ENCODE data around the gene LTBP2.
A peak's percentile ranks its signal among the peaks of the same experiment; 100 is the strongest.

The LTBP2 gene

GRCh38 chr14:74638066-74638465, 26.0 kb upstream of the LTBP2 start:
- no peak for DNase-seq (ENCODE audit: low read depth)

GRCh38 chr14:74637178-74637550, 25.1 kb upstream of the LTBP2 start:
- DNase-seq (ENCODE audit: low read depth): no peak

GRCh38 chr14:74636424-74637177, 24.6 kb upstream of the LTBP2 start:
- DNase-seq (ENCODE audit: low read depth): no peak

GRCh38 chr14:74635847-74636246, 23.8 kb upstream of the LTBP2 start:
- no peak for DNase-seq (ENCODE audit: low read depth)

GRCh38 chr14:74634964-74635363, 22.9 kb upstream of the LTBP2 start:
- DNase-seq (ENCODE audit: low read depth): no peak

- no peak for DNase-seq (ENCODE audit: low read depth)
Observed at GRCh38 chr14:74634481-74634880, 22.4 kb upstream of the LTBP2 start.

- no peak for DNase-seq (ENCODE audit: low read depth)
Observed at GRCh38 chr14:74630881-74631690, 19.0 kb upstream of the LTBP2 start.

- no peak for DNase-seq (ENCODE audit: low read depth)
Observed at GRCh38 chr14:74628418-74628817, 16.4 kb upstream of the LTBP2 start.

- no peak for DNase-seq (ENCODE audit: low read depth)
Observed at GRCh38 chr14:74627076-74627475, 15.0 kb upstream of the LTBP2 start.

- no peak for DNase-seq (ENCODE audit: low read depth)
Observed at GRCh38 chr14:74622257-74622656, 10.2 kb upstream of the LTBP2 start.

GRCh38 chr14:74621556-74621955, 9.5 kb upstream of the LTBP2 start:
- no peak for DNase-seq (ENCODE audit: low read depth)

- DNase-seq (ENCODE audit: low read depth): no peak
Observed at GRCh38 chr14:74620923-74621322, 8.9 kb upstream of the LTBP2 start.

GRCh38 chr14:74620497-74620921, 8.5 kb upstream of the LTBP2 start:
- no peak for DNase-seq (ENCODE audit: low read depth)

GRCh38 chr14:74619672-74620131, 7.7 kb upstream of the LTBP2 start:
- DNase-seq (ENCODE audit: low read depth): no peak

GRCh38 chr14:74618078-74618952, 6.3 kb upstream of the LTBP2 start:
- peak; percentile 57 for DNase-seq (ENCODE audit: low read depth)

GRCh38 chr14:74616996-74617700, 5.1 kb upstream of the LTBP2 start:
- no peak for DNase-seq (ENCODE audit: low read depth)

- no peak for DNase-seq (ENCODE audit: low read depth)
Observed at GRCh38 chr14:74616507-74616906, 4.5 kb upstream of the LTBP2 start.

GRCh38 chr14:74615735-74616134, 3.7 kb upstream of the LTBP2 start:
- no peak for DNase-seq (ENCODE audit: low read depth)

GRCh38 chr14:74614508-74615495, 2.8 kb upstream of the LTBP2 start:
- DNase-seq (ENCODE audit: low read depth): no peak

- no peak for DNase-seq (ENCODE audit: low read depth)
Observed at GRCh38 chr14:74613211-74613914, 1.3 kb upstream of the LTBP2 start.

Data from activated T-cell treated with anti-CD3 and anti-CD28 coated beads for 48 hours (primary cell).